ENCODE data around the gene LIPG. TPM values are rescaled to one million over a fixed set of nuclear protein-coding genes. Genes with fewer than 3 reads are reported as not detected.

Gene LIPG
- total RNA-seq, 1 experiment from 2014 or later = 6.1 TPM

GRCh38 chr18:49563701-49564517 is 2.1 kb downstream of the LIPG start:
- Histone ChIP-seq H3K14ac (ENCODE audit: insufficient read depth, low read length) (no peak overlapping the region), H3K18ac (ENCODE audit: insufficient read length, low read depth, low read length) (no peak overlapping the region), H2AK5ac (ENCODE audit: insufficient read length, low read length) (no peak overlapping the region), H3K4ac (ENCODE audit: low read depth, low read length) (no peak overlapping the region), H3K79me1 (ENCODE audit: insufficient read depth, low read depth, low read length, poor library complexity, severe bottlenecking) (no peaks in the 10 kb centered on the region), H3K27ac (ENCODE audit: insufficient read length, low read depth, low read length) (no peak overlapping the region), H3K23me2 (ENCODE audit: insufficient read length, low read depth, low read length, poor library complexity, severe bottlenecking) (peaks cover 25% of the 10 kb centered on the region), H4K5ac (ENCODE audit: insufficient read length, low read depth, low read length) (no peak overlapping the region), H4K8ac (replicated peaks; ENCODE audit: insufficient read length, low read depth, low read length) (no peak overlapping the region), H2BK120ac (ENCODE audit: low read depth, low read length, poor library complexity, severe bottlenecking) (no peak overlapping the region), H3K4me1 (ENCODE audit: insufficient read depth, low read length) (peaks cover 4% of the 10 kb centered on the region; the same call in 1 of the 2 replicates), H3K27me3 (ENCODE audit: insufficient read depth, low read length) (peaks cover 4% of the 10 kb centered on the region; the same call in 1 of the 2 replicates), H2AFZ (ENCODE audit: low read length) (no peak overlapping the region), H4K20me1 (ENCODE audit: control insufficient read depth, insufficient read depth, insufficient read length) (no peaks in the 10 kb centered on the region), H3K79me2 (ENCODE audit: insufficient read depth, low read length) (peaks cover 2% of the 10 kb centered on the region; the same call in 1 of the 2 replicates), H2BK12ac (ENCODE audit: insufficient read length, low read depth, low read length) (no peak overlapping the region), H3K9ac (ENCODE audit: extremely low read depth, insufficient read length, low read length) (no peak overlapping the region), H3K4me2 (ENCODE audit: insufficient read depth, insufficient read length, low read length) (peak overlapping the region; percentile 85), H3T11ph (ENCODE audit: low read length) (no peak overlapping the region), H3K23ac (ENCODE audit: insufficient read length, low read depth, low read length) (no peak overlapping the region), H2BK5ac (ENCODE audit: insufficient read length, low read length) (no peak overlapping the region), H3K56ac (ENCODE audit: insufficient read length, low read depth, low read length) (no peak overlapping the region), H4K91ac (ENCODE audit: insufficient read length, low read depth, low read length) (no peak overlapping the region), H2BK20ac (ENCODE audit: low read depth, low read length, poor library complexity, severe bottlenecking) (no peak overlapping the region), H2BK15ac (ENCODE audit: low read depth, low read length) (no peak overlapping the region), H3K9me3 (ENCODE audit: control insufficient read depth, low read depth, low read length) (no peaks in the 10 kb centered on the region)
- peaks cover 4 to 10% of the 10 kb centered on the region in 2 experiments; a peak in 4 of 5 replicates for H3K9me3 Mint-ChIP-seq
- no peak for DNase-seq
- TF ChIP-seq, protein P1, sequence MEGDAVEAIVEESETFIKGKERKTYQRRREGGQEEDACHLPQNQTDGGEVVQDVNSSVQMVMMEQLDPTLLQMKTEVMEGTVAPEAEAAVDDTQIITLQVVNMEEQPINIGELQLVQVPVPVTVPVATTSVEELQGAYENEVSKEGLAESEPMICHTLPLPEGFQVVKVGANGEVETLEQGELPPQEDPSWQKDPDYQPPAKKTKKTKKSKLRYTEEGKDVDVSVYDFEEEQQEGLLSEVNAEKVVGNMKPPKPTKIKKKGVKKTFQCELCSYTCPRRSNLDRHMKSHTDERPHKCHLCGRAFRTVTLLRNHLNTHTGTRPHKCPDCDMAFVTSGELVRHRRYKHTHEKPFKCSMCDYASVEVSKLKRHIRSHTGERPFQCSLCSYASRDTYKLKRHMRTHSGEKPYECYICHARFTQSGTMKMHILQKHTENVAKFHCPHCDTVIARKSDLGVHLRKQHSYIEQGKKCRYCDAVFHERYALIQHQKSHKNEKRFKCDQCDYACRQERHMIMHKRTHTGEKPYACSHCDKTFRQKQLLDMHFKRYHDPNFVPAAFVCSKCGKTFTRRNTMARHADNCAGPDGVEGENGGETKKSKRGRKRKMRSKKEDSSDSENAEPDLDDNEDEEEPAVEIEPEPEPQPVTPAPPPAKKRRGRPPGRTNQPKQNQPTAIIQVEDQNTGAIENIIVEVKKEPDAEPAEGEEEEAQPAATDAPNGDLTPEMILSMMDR (conservative IDR thresholded peaks at IDR 0.05) = no peak
- H3K27me3 Mint-ChIP-seq (ENCODE audit: low read depth) = peaks cover 50% of the 10 kb centered on the region
- peaks cover 28 to 32% of the 10 kb centered on the region in 2 experiments for H3K4me1 Mint-ChIP-seq
- H3K36me3 Mint-ChIP-seq (ENCODE audit: insufficient read depth in 1 of 3, low read depth in 3 of 3) = peaks cover 14 to 22% (median 21%) of the 10 kb centered on the region in 3 experiments; a peak in 6 of 7 replicates
- WGBS (ENCODE audit: extremely low coverage, insufficient read length, low lambda C conversion rate) = 100% methylated on average over 1 of the region's 8 CpGs
- H3K27ac Mint-ChIP-seq = no peak overlapping the region
- H3K4me3 Mint-ChIP-seq = peak overlapping the region in 1 of 2 experiments; percentile 92; a peak in 4 of 5 replicates
